COLO829 (cell line): ENCODE data around the gene FAM234A.
"Not testable (repeated sequence)": the region's sequence is repeated elsewhere in the genome, so short reads cannot be mapped to it uniquely, and the experiment has no call there.

Experiments
- DNase-seq: peaks from one replicate; pipeline ENCODE4 v3.0.0; 2012; ENCODE audit warnings: low spot score

FAM234A gene

GRCh38 chr16:234468-235305 lies at the start of gene FAM234A:
Gene FAM234A, plus strand, starts transcription at chr16:234821. Its CDS starts 19,593 bp downstream, at chr16:254414.
- DNase-seq: peak; percentile 97

- DNase-seq: no peak
These were observed 49.4 kb upstream of the FAM234A start for GRCh38 chr16:185213-185612.

- no peak for DNase-seq
These were observed 48.9 kb upstream of the FAM234A start for GRCh38 chr16:185691-186090.

GRCh38 chr16:187330-187729 lies 47.3 kb upstream of the FAM234A start:
- no peak for DNase-seq

GRCh38 chr16:188674-189073 lies 45.9 kb upstream of the FAM234A start:
- DNase-seq: no peak

GRCh38 chr16:189604-190186 lies 44.9 kb upstream of the FAM234A start:
- no peak for DNase-seq

- no peak for DNase-seq
These were observed 42.8 kb upstream of the FAM234A start for GRCh38 chr16:191831-192230.

- no peak for DNase-seq
These were observed 41.9 kb upstream of the FAM234A start for GRCh38 chr16:192686-193085.

GRCh38 chr16:193441-193840 lies 41.2 kb upstream of the FAM234A start:
- no peak for DNase-seq

- DNase-seq: no peak
These were observed 40.1 kb upstream of the FAM234A start for GRCh38 chr16:194516-194915.

GRCh38 chr16:200388-200787 lies 34.2 kb upstream of the FAM234A start:
- DNase-seq: no peak

- no peak for DNase-seq
These were observed 31.4 kb upstream of the FAM234A start for GRCh38 chr16:203246-203645.

- DNase-seq: not testable (repeated sequence)
These were observed 30.6 kb upstream of the FAM234A start for GRCh38 chr16:204046-204445.

- not testable (repeated sequence) for DNase-seq
These were observed 25.3 kb upstream of the FAM234A start for GRCh38 chr16:209359-209758.

- not testable (repeated sequence) for DNase-seq
These were observed 22.9 kb upstream of the FAM234A start for GRCh38 chr16:211631-212180.

- no peak for DNase-seq
These were observed 21.6 kb upstream of the FAM234A start for GRCh38 chr16:212999-213398.

GRCh38 chr16:220021-220420 lies 14.6 kb upstream of the FAM234A start:
- DNase-seq: no peak

GRCh38 chr16:228151-228851 lies 6.3 kb upstream of the FAM234A start:
- peak; percentile 30 for DNase-seq

- peak; percentile 84 for DNase-seq
These were observed 5.5 kb upstream of the FAM234A start, which contains the start of gene LUC7L for GRCh38 chr16:228852-229730. Gene LUC7L, minus strand, starts transcription at chr16:229449. Its CDS starts 110 bp downstream, at chr16:229339.

GRCh38 chr16:229731-230281 lies 4.8 kb upstream of the FAM234A start:
- no peak for DNase-seq

GRCh38 chr16:230351-230750 lies 4.3 kb upstream of the FAM234A start:
- DNase-seq: not testable (repeated sequence)
